AG04449 (cell line): ENCODE data around the gene RAP2A.
A peak's percentile ranks its signal among the peaks of the same experiment; 100 is the strongest.

Experiments used
- CTCF ChIA-PET: fragments of 350-600 bp; formaldehyde crosslinking; extraction: SDS; loops from one replicate; lab custom pipeline; 2021; ENCODE audit warnings: antibody characterized with exemption; lab: Yijun Ruan, JAX
- POLR2A ChIA-PET: fragments of 400-600, 350-600 bp; formaldehyde crosslinking; extraction: SDS; loops from one replicate; lab custom pipeline; 2020; ENCODE audit warnings: antibody characterized with exemption, inconsistent platforms; lab: Yijun Ruan, JAX
- DNase-seq: peaks from one replicate; pipeline ENCODE4 v3.0.0-alpha.2; 2010; ENCODE audit warnings: low read depth, low spot score
- H3K4me3 ChIP-seq: 2 replicates; pipeline ENCODE4 v1.5.1; 2011; ENCODE audit warnings: low read depth, mild to moderate bottlenecking, control low read depth, low read length
- CTCF ChIP-seq: IDR thresholded peaks from one replicate; pipeline ENCODE4 v1.5.1; 2011; ENCODE audit warnings: mild to moderate bottlenecking, moderate library complexity, low read length, control low read depth, inconsistent platforms; ENCODE audit not compliant: insufficient read depth; ENCODE audit errors: missing control alignments

Gene RAP2A

GRCh38 chr13:97432917-97433726 is 847 bp upstream of the RAP2A start:
- no peak for TF ChIP-seq CTCF
- POLR2A ChIA-PET: interaction anchor here (0.6 to 1.3 kb wide), 8 partner anchors 23 to 209 kb away, joined by 3 to 4 read pairs (median 3); no protein-coding TSS in a partner anchor

GRCh38 chr13:97434397-97435201 is 630 bp downstream of the RAP2A start:
- no peak for TF ChIP-seq CTCF
- POLR2A ChIA-PET: interaction anchor here (0.6 to 1.3 kb wide), 2 partner anchors 39 to 203 kb away, joined by 3 to 4 read pairs; no protein-coding TSS in a partner anchor
- CTCF ChIA-PET: interaction anchor here (1.1 to 2.4 kb wide), 2 partner anchors 212 to 366 kb away, joined by 3 to 6 read pairs; no protein-coding TSS in a partner anchor
- peak overlapping the region; percentile 79 for H3K4me3 ChIP-seq
- no peak for DNase-seq

More at GRCh38 chr13:97432917-97433726, 847 bp upstream of the RAP2A start:
- peak; percentile 100 for DNase-seq
- CTCF ChIA-PET: interaction anchor here (1.1 to 2.4 kb wide), 5 partner anchors 10 to 367 kb away, joined by 3 to 6 read pairs (median 3); no protein-coding TSS in a partner anchor
- H3K4me3 ChIP-seq: peak overlapping the region; percentile 94

GRCh38 chr13:97435323-97435722 is 1.4 kb downstream of the RAP2A start:
- H3K4me3 ChIP-seq: peak overlapping the region; percentile 79
- no peak for TF ChIP-seq CTCF
- ChIA-PET CTCF (interaction anchor here (0.6 to 1.1 kb wide), 2 partner anchors 21 to 29 kb away, joined by 3 to 4 read pairs; no protein-coding TSS in a partner anchor), POLR2A (no interaction called here)
- DNase-seq: no peak

GRCh38 chr13:97435794-97436193 is 1.8 kb downstream of the RAP2A start:
- ChIA-PET CTCF (interaction anchor here (0.6 to 1.1 kb wide), 2 partner anchors 21 to 29 kb away, joined by 3 to 4 read pairs; no protein-coding TSS in a partner anchor), POLR2A (no interaction called here)
- DNase-seq: no peak
- TF ChIP-seq CTCF: no peak
- peak overlapping the region; percentile 79 for H3K4me3 ChIP-seq

GRCh38 chr13:97436845-97437244 is 2.9 kb downstream of the RAP2A start:
- no peak for TF ChIP-seq CTCF
- ChIA-PET CTCF (no interaction called here), POLR2A (no interaction called here)
- no peak for DNase-seq
- H3K4me3 ChIP-seq: no peak overlapping the region
